Type B pancreatic cell (in vitro differentiated cells): Measurements from ENCODE around the gene FADS2. TPM values are rescaled to one million over a fixed set of nuclear protein-coding genes. Genes with fewer than 3 reads are reported as not detected.

Source experiments
- DNase-seq: peaks from one replicate; pipeline ENCODE4 v3.0.0; 2021; ENCODE audit warnings: mixed read lengths; ENCODE audit not compliant: unreplicated experiment; ENCODE audit errors: extremely low spot score
- H3K27ac Mint-ChIP-seq: 2 replicates; pipeline ENCODE4 v1.8.0; 2021; ENCODE audit warnings: mild to moderate bottlenecking, mixed read lengths
- H3K27me3 Mint-ChIP-seq: 2 replicates; pipeline ENCODE4 v1.8.0; 2021; ENCODE audit warnings: mixed read lengths
- H3K36me3 Mint-ChIP-seq: 2 replicates; pipeline ENCODE4 v1.8.0; 2021; ENCODE audit warnings: mixed read lengths
- H3K4me1 Mint-ChIP-seq: one replicate; pipeline ENCODE4 v1.8.0; 2021; ENCODE audit warnings: mixed read lengths; ENCODE audit not compliant: unreplicated experiment
- H3K4me3 Mint-ChIP-seq: 2 replicates; pipeline ENCODE4 v1.8.0; 2021; ENCODE audit warnings: mild to moderate bottlenecking, mixed read lengths
- H3K9me3 Mint-ChIP-seq: 2 replicates; pipeline ENCODE4 v1.8.0; 2021; ENCODE audit warnings: mixed read lengths
- total RNA-seq: library from RNA; stranded (reverse); gene quantifications from 2 replicates; pipeline ENCODE4 v1.2.1, GENCODE V29; 2021; ENCODE audit warnings: low replicate concordance
- TF ChIP-seq, protein P1 (sequence below): fragments of 200-600 bp; sonication (generic); conservative IDR thresholded peaks from 2 replicates; pipeline ENCODE4 v1.5.0; 2021; ENCODE audit warnings: antibody characterized with exemption, mild to moderate bottlenecking

Gene FADS2
- total RNA-seq, 1 donor from 2014 or later, result 205 TPM

DNA sequence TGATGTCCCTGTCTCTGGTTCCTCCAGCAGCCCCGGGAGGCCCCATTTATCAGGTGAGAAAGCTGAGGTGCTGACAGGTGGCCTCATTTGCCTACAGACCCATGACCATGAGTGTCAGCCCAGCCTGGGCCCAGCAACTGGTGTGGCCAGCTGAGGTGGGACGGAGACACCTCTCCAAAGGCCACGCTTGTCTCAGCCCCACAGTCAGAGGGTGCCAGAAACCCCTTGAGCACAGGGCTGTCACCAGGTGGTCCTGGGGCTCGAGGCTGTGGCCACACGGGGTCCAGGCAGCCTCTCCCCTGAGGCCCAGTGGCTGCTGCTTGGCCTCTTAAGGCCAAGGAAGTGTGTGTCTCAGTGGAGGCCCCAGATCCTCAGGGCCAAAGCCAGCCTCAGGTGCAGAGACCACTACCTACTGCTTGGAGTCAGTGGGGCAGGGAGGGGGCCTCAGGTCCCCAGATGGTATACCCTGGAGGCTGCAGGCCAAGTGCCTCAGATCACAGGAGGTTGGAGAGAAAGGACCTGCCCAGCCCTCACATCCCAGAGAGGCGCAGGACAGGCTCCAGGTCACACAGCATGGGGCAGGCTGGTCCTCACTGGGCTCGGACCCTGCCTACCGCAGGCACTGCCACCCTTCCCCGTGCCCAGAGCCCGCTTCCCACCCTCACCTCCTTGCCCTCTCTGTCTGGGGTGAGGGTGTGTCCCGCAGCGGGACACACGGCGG lies 77.9 kb downstream of the FADS2 start:
- Mint-ChIP-seq H3K4me3 (no peak overlapping the region), H3K27me3 (no peaks in the 10 kb centered on the region), H3K27ac (no peak overlapping the region), H3K4me1 (peaks cover 6% of the 10 kb centered on the region), H3K36me3 (no peaks in the 10 kb centered on the region), H3K9me3 (no peaks in the 10 kb centered on the region)
- TF ChIP-seq, protein P1, sequence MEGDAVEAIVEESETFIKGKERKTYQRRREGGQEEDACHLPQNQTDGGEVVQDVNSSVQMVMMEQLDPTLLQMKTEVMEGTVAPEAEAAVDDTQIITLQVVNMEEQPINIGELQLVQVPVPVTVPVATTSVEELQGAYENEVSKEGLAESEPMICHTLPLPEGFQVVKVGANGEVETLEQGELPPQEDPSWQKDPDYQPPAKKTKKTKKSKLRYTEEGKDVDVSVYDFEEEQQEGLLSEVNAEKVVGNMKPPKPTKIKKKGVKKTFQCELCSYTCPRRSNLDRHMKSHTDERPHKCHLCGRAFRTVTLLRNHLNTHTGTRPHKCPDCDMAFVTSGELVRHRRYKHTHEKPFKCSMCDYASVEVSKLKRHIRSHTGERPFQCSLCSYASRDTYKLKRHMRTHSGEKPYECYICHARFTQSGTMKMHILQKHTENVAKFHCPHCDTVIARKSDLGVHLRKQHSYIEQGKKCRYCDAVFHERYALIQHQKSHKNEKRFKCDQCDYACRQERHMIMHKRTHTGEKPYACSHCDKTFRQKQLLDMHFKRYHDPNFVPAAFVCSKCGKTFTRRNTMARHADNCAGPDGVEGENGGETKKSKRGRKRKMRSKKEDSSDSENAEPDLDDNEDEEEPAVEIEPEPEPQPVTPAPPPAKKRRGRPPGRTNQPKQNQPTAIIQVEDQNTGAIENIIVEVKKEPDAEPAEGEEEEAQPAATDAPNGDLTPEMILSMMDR, result no peak
- no peak for DNase-seq

DNA sequence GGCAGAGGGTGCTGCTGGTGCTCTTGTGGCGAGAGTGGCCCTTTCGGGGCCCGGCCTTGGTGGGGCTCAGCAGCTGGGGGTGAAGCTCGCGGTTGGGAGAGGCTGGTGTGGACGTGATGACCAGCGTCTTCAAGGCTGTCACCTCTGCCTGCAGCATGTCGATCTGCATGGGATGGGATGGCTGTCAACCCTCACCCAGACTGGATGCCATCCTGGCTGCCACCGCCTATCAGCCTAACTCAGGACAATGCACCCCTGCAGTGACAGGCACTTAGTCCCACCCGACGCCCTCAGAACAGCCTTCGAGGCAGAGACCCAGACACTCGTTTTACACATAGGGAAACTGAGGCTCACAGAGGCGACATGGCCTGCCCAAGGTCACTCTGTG lies 78.4 kb downstream of the FADS2 start:
- Mint-ChIP-seq H3K9me3 (no peaks in the 10 kb centered on the region), H3K27ac (no peak overlapping the region), H3K4me3 (no peak overlapping the region), H3K4me1 (peaks cover 9% of the 10 kb centered on the region), H3K27me3 (no peaks in the 10 kb centered on the region), H3K36me3 (no peaks in the 10 kb centered on the region)
- TF ChIP-seq, protein P1, result no peak
- DNase-seq, result no peak

DNA sequence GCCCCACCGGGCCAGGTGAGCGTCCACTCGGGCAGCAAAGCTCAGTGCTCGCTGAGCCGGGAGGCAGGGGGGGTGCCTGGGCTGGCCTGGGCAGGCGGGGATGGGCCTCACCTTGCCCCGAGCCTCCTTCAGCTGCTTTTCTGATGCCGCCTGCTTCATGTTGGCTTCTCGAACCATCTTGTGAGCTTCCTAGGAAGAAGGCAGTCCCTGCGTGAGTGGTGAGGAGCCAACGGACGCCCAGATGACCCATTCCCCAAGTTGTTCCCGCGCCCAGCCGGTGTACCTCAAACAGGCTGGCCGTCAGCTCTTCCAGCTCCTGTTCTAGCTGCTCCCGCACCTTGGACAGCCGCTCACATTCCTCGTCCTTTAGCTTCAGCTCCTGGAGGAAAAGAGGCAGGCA lies 79.2 kb downstream of the FADS2 start:
- H3K4me3 Mint-ChIP-seq, result no peak overlapping the region
- TF ChIP-seq, protein P1, result no peak

DNA sequence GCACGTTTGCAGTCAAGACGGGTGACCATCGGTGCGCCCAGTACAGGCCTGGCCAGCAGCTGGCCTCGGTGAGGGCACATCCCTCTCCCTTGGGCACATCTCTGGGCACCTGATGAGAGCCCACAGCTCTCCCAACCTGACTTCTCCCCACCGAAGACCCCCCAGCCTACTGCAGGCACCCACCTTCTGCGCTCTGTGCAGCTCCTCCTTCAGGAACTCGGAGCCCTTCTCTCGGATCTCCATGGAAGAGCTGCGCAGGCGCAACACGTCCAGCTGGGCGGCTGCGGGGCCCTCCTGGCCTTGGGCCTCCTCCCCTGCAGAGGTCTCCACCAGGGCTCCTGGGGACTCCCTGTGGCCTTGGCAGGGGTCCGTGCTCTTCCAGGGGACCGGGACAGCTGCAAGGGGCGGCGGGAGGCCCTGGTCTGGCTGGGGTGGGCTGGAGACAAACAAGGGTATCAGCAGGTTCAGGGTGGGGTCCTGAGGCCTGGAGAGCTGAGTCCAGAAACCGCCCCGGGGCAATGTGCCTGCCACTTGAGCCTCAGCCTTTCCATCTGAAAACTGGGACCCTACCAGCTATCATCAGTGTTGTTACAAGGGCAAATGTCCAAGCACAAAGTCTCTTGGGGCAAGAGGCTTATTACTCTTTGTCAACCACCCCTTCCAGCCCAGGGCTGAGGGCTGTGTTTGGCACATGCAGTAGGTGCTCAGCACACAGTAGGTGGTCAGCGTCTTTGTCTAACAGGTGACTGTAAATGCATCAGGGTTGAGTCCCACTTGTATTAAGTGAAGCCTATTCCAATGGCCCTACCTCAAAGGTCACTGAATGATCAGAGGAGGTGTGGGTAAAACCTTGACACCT lies 80.0 kb downstream of the FADS2 start:
- Mint-ChIP-seq H3K27ac (peak overlapping the region; percentile 29), H3K4me1 (peaks cover 12% of the 10 kb centered on the region), H3K36me3 (no peaks in the 10 kb centered on the region), H3K9me3 (no peaks in the 10 kb centered on the region), H3K27me3 (peaks cover 3% of the 10 kb centered on the region), H3K4me3 (no peak overlapping the region)
- no peak for DNase-seq
- TF ChIP-seq, protein P1, result no peak

More for the DNA sequence above, 79.2 kb downstream of the FADS2 start:
- peaks cover 3% of the 10 kb centered on the region for H3K27me3 Mint-ChIP-seq
- peaks cover 14% of the 10 kb centered on the region for H3K4me1 Mint-ChIP-seq
- no peaks in the 10 kb centered on the region for H3K9me3 Mint-ChIP-seq
- no peaks in the 10 kb centered on the region for H3K36me3 Mint-ChIP-seq
- no peak for DNase-seq
- no peak overlapping the region for H3K27ac Mint-ChIP-seq

DNA sequence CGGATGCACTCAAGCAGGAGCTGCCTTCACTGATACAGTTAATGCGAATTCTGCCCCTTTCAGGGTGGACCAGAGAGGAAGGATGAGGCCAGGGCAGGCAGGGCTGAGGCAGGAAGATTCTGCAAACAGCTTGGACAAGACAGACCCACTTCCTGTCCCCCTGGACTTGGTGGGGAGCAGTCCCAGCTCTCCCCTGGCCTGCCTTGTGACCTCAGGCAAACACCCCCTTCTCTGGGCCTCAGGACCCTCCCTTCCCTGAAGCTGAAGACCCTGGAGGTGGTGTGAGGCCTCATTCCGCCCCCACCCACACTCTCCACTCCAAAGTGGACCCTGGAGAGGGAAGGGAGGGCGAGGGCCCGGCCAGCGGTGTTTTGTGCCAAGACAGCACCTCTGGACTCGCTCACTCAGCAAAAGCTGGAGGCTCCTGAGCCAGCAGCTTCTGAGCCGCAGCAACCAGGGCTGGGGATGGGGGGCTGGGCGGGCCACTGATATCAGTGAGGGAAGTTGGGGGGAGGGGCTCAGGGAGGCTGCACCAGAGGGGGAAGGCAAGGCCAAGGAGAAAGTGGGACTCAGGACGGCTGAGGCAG lies 80.7 kb downstream of the FADS2 start:
- no peaks in the 10 kb centered on the region for H3K36me3 Mint-ChIP-seq
- peaks cover 3% of the 10 kb centered on the region for H3K27me3 Mint-ChIP-seq
- H3K4me1 Mint-ChIP-seq, result peaks cover 11% of the 10 kb centered on the region
- no peak overlapping the region for H3K4me3 Mint-ChIP-seq
- DNase-seq, result peak; percentile 74
- no peaks in the 10 kb centered on the region for H3K9me3 Mint-ChIP-seq
- H3K27ac Mint-ChIP-seq, result peak overlapping the region; percentile 29
- TF ChIP-seq, protein P1, result no peak
